MM.1S (cell line): Measurements from ENCODE around the gene ZBTB5.

Experiments
- DNase-seq: peaks from one replicate; pipeline ENCODE4 v3.0.0-alpha.2; 2015
- H2AFZ ChIP-seq: fragments of 300-600 bp; sonication (generic); 2 replicates; pipeline ENCODE4 v1.6.0; 2016; ENCODE audit warnings: antibody characterized with exemption, low read length
- H3F3A ChIP-seq: fragments of 300-600 bp; sonication (generic); 2 replicates; pipeline ENCODE4 v1.6.1; 2016; ENCODE audit warnings: mild to moderate bottlenecking, antibody characterized with exemption, low read length, moderate library complexity, mixed read lengths; ENCODE audit not compliant: insufficient read depth
- H3K27ac ChIP-seq: fragments of 300-600 bp; sonication (generic); 2 replicates; pipeline ENCODE4 v1.5.1; 2016; ENCODE audit warnings: mild to moderate bottlenecking, low read length
- H3K27me3 ChIP-seq: fragments of 300-600 bp; sonication (generic); replicated peaks from 2 replicates; pipeline ENCODE4 v1.6.0; 2016; ENCODE audit warnings: low read length; ENCODE audit not compliant: insufficient read depth
- H3K36me3 ChIP-seq: fragments of 300-600 bp; sonication (generic); replicated peaks from 2 replicates; pipeline ENCODE4 v1.6.1; 2016; ENCODE audit warnings: mild to moderate bottlenecking, low read length, mixed read lengths; ENCODE audit not compliant: insufficient read depth
- H3K4me1 ChIP-seq: fragments of 300-600 bp; sonication (generic); 2 replicates; pipeline ENCODE4 v1.6.1; 2016; ENCODE audit warnings: low read length, mixed read lengths
- H3K4me2 ChIP-seq: fragments of 300-600 bp; sonication (generic); 2 replicates; pipeline ENCODE4 v1.6.0; 2016; ENCODE audit warnings: low read depth, low read length
- H3K4me3 ChIP-seq: fragments of 300-600 bp; sonication (generic); 2 replicates; pipeline ENCODE4 v1.5.1; 2016; ENCODE audit warnings: low read length, mixed read lengths
- H3K79me2 ChIP-seq: fragments of 300-600 bp; sonication (generic); 2 replicates; pipeline ENCODE4 v1.6.1; 2016; ENCODE audit warnings: mixed run types, low read length, mixed read lengths
- H3K9ac ChIP-seq: fragments of 300-600 bp; sonication (generic); 2 replicates; pipeline ENCODE4 v1.6.1; 2016; ENCODE audit warnings: low read length, mixed read lengths
- H3K9me2 ChIP-seq: fragments of 300-600 bp; sonication (generic); replicated peaks from 2 replicates; pipeline ENCODE4 v1.6.1; 2016; ENCODE audit warnings: mild to moderate bottlenecking, low read length, mixed read lengths; ENCODE audit not compliant: insufficient read depth
- H3K9me3 ChIP-seq: fragments of 300-600 bp; sonication (generic); replicated peaks from 2 replicates; pipeline ENCODE4 v1.6.1; 2016; ENCODE audit warnings: mild to moderate bottlenecking, low read length, mixed read lengths; ENCODE audit not compliant: insufficient read depth
- H4K20me1 ChIP-seq: fragments of 300-600 bp; sonication (generic); 2 replicates; pipeline ENCODE4 v1.6.1; 2016; ENCODE audit warnings: mild to moderate bottlenecking, low read length, moderate library complexity, mixed read lengths; ENCODE audit not compliant: insufficient read depth
- EZH2 ChIP-seq: fragments of 300-600 bp; sonication (generic); optimal IDR thresholded peaks from 2 replicates; pipeline ENCODE3; 2017; ENCODE audit warnings: low read depth, mild to moderate bottlenecking, antibody characterized with exemption, low read length, mixed read lengths
- EZH2phosphoT487 ChIP-seq: fragments of 300-600 bp; sonication (generic); IDR thresholded peaks from 2 replicates; pipeline ENCODE4 v1.6.1; 2018; ENCODE audit warnings: antibody characterized with exemption, low read length
- TF ChIP-seq, protein P1 (sequence below): fragments of 300-600 bp; sonication (generic); IDR thresholded peaks from 2 replicates; pipeline ENCODE4 v1.5.1; 2016; ENCODE audit warnings: antibody characterized with exemption, low read length, mixed read lengths

ZBTB5 gene

DNA sequence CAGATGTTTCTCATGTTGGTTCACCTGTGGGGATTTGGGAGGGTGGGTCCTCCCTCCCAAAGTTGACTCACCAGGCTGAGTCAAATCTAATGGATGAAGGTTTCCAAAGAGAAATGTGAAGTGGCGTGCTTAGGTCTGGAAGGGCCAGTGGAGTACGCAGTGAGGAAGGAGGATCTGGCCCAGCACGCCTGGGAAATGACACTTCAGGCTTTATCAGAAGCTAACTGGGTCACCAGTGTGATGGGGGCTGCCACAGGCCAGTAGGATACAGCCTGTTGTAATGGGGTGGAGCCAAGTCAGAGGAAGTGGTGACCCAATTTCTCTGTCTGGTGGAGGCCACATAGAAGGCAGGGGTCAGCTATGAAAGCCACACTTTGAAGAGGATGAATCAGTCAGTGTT is 38.5 kb upstream of the ZBTB5 start:
- Histone ChIP-seq H3K27me3 (no peaks in the 10 kb centered on the region), H3K9me3 (no peaks in the 10 kb centered on the region), H3F3A (no peaks in the 10 kb centered on the region), H3K4me1 (no peaks in the 10 kb centered on the region), H3K36me3 (peaks cover 15% of the 10 kb centered on the region), H3K4me3 (no peak overlapping the region), H4K20me1 (no peaks in the 10 kb centered on the region), H3K4me2 (no peak overlapping the region), H2AFZ (no peak overlapping the region), H3K27ac (no peak overlapping the region), H3K9ac (no peak overlapping the region), H3K79me2 (peaks cover under 1% of the 10 kb centered on the region; the same call in 1 of the 2 replicates), H3K9me2 (no peaks in the 10 kb centered on the region)
- no peak for DNase-seq
- TF ChIP-seq EZH2phosphoT487 (no peak), EZH2 (no peak)
- TF ChIP-seq, protein P1, sequence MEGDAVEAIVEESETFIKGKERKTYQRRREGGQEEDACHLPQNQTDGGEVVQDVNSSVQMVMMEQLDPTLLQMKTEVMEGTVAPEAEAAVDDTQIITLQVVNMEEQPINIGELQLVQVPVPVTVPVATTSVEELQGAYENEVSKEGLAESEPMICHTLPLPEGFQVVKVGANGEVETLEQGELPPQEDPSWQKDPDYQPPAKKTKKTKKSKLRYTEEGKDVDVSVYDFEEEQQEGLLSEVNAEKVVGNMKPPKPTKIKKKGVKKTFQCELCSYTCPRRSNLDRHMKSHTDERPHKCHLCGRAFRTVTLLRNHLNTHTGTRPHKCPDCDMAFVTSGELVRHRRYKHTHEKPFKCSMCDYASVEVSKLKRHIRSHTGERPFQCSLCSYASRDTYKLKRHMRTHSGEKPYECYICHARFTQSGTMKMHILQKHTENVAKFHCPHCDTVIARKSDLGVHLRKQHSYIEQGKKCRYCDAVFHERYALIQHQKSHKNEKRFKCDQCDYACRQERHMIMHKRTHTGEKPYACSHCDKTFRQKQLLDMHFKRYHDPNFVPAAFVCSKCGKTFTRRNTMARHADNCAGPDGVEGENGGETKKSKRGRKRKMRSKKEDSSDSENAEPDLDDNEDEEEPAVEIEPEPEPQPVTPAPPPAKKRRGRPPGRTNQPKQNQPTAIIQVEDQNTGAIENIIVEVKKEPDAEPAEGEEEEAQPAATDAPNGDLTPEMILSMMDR: no peak

DNA sequence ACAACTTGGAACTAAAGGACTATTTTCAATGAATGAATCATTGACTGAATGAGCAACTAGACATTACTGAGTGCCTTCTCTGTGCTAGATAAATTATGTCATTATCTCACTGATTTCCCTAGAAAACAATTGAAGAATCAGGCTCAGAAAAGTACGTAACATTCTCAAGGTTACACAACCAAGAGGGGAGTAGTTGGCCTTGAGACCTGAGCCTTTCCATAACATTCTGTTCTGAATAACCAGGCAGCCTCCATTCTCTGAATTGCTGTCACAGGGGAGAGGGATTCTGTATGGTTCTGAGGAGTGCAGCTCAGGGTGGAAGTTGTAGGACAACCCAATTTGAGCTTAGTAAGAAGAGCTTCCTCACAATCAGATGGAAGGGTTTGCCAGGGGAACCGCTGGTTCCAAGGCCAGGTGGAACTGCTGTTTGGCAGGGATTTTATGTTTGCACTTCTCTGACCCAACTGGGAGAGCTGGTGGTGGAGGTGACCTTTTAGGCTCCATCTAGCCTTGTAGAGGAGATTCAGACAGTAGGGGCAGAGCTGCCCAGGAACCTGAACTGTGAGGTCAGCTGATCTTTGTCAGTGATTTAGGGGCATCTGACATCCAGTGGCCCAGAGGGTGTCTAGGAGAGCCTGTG is 36.8 kb upstream of the ZBTB5 start:
- no peak overlapping the region for H3K27ac ChIP-seq
- no peak for DNase-seq
- H3K9me3 ChIP-seq: no peaks in the 10 kb centered on the region
- H3K27me3 ChIP-seq: no peaks in the 10 kb centered on the region
- H3K4me2 ChIP-seq: no peak overlapping the region
- TF ChIP-seq, protein P1: no peak
- no peak for TF ChIP-seq EZH2phosphoT487
- no peak for TF ChIP-seq EZH2
- H3K9ac ChIP-seq: no peak overlapping the region
- H3F3A ChIP-seq: no peaks in the 10 kb centered on the region
- no peak overlapping the region for H2AFZ ChIP-seq
- H3K79me2 ChIP-seq: peaks cover 5% of the 10 kb centered on the region; the same call in 1 of the 2 replicates
- peaks cover 19% of the 10 kb centered on the region for H3K36me3 ChIP-seq
- H3K4me1 ChIP-seq: no peaks in the 10 kb centered on the region
- H3K9me2 ChIP-seq: no peaks in the 10 kb centered on the region
- H4K20me1 ChIP-seq: no peaks in the 10 kb centered on the region
- no peak overlapping the region for H3K4me3 ChIP-seq

DNA sequence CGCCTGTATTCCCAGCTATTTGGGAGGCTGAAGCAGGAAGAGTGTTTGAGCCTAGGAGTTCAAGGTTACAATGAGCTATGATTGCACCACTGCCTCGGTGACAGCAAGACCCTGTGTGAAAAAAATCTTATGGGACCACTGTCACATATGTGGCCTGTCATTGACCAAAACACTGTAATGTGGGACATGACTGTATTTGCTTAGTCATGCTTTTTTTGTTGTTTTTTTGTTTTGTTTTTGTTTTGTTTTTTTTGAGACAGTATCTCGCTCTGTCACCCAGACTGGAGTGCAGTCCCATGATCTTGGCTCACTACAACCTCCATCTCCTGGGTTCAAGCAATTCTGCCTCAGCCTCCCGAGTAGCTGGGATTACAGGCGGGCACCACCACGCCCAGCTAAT is 34.0 kb upstream of the ZBTB5 start:
- peaks cover 19% of the 10 kb centered on the region for H3K36me3 ChIP-seq
- H3K4me3 ChIP-seq: no peak overlapping the region
- H3K27me3 ChIP-seq: no peaks in the 10 kb centered on the region
- H3K9me3 ChIP-seq: no peaks in the 10 kb centered on the region
- no peak overlapping the region for H3K27ac ChIP-seq
- H3F3A ChIP-seq: no peaks in the 10 kb centered on the region
- DNase-seq: no peak
- H4K20me1 ChIP-seq: no peaks in the 10 kb centered on the region
- H2AFZ ChIP-seq: no peak overlapping the region
- H3K9me2 ChIP-seq: no peaks in the 10 kb centered on the region
- H3K79me2 ChIP-seq: peaks cover 5% of the 10 kb centered on the region; the same call in 1 of the 2 replicates
- no peak overlapping the region for H3K9ac ChIP-seq
- no peak overlapping the region for H3K4me2 ChIP-seq
- TF ChIP-seq EZH2 (no peak), EZH2phosphoT487 (no peak)
- TF ChIP-seq, protein P1: no peak
- H3K4me1 ChIP-seq: no peaks in the 10 kb centered on the region
